GM12865 (cell line): ENCODE data around the gene ADCY1.

Experiments used
- DNase-seq: peaks from one replicate; pipeline ENCODE4 v3.0.0; 2010; ENCODE audit warnings: low read depth
- H3K4me3 ChIP-seq: 2 replicates; pipeline ENCODE4 v1.5.1; 2011; ENCODE audit warnings: mild to moderate bottlenecking, low read depth, low read length, control low read depth
- TF ChIP-seq, protein P1 (sequence below): IDR thresholded peaks from 2 replicates; pipeline ENCODE4 v1.5.1; 2011; ENCODE audit warnings: low read length, control low read depth, low read depth, inconsistent platforms; ENCODE audit not compliant: insufficient read depth; ENCODE audit errors: missing control alignments

ADCY1 gene

GRCh38 chr7:45593121-45593541 lies 19.0 kb downstream of the ADCY1 start:
- no peak for DNase-seq
- TF ChIP-seq, protein P1, sequence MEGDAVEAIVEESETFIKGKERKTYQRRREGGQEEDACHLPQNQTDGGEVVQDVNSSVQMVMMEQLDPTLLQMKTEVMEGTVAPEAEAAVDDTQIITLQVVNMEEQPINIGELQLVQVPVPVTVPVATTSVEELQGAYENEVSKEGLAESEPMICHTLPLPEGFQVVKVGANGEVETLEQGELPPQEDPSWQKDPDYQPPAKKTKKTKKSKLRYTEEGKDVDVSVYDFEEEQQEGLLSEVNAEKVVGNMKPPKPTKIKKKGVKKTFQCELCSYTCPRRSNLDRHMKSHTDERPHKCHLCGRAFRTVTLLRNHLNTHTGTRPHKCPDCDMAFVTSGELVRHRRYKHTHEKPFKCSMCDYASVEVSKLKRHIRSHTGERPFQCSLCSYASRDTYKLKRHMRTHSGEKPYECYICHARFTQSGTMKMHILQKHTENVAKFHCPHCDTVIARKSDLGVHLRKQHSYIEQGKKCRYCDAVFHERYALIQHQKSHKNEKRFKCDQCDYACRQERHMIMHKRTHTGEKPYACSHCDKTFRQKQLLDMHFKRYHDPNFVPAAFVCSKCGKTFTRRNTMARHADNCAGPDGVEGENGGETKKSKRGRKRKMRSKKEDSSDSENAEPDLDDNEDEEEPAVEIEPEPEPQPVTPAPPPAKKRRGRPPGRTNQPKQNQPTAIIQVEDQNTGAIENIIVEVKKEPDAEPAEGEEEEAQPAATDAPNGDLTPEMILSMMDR = no peak
- no peak overlapping the region for H3K4me3 ChIP-seq

DNA sequence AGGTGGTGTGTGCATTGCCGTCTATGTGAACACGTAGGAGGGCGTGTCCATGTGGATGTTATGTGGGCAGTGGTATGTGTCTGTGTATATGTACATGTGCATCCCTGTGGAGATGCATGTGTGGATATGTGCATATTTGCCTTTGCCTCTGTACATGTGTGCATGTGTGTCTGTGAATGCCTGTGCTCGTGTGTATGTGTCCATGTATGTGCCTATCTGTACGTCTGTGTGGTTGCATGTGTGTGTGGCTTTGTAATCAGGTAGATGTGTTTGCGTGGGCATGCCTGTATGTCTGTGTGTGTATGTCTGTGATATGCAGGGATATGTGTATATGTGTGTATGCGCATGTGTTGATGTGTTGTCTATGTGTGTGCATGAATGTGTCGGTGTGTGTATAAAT lies 19.7 kb downstream of the ADCY1 start:
- TF ChIP-seq, protein P1 = no peak
- no peak overlapping the region for H3K4me3 ChIP-seq
- no peak for DNase-seq

- DNase-seq = no peak
- TF ChIP-seq, protein P1 = no peak
- H3K4me3 ChIP-seq = no peak overlapping the region
Measured at GRCh38 chr7:45594745-45595535, 20.8 kb downstream of the ADCY1 start.

GRCh38 chr7:45595809-45596664 lies 21.9 kb downstream of the ADCY1 start:
- TF ChIP-seq, protein P1 = no peak
- no peak for DNase-seq
- H3K4me3 ChIP-seq = no peak overlapping the region

- no peak for DNase-seq
- TF ChIP-seq, protein P1 = no peak
- no peak overlapping the region for H3K4me3 ChIP-seq
Measured at GRCh38 chr7:45596665-45597095, 22.5 kb downstream of the ADCY1 start.

DNA sequence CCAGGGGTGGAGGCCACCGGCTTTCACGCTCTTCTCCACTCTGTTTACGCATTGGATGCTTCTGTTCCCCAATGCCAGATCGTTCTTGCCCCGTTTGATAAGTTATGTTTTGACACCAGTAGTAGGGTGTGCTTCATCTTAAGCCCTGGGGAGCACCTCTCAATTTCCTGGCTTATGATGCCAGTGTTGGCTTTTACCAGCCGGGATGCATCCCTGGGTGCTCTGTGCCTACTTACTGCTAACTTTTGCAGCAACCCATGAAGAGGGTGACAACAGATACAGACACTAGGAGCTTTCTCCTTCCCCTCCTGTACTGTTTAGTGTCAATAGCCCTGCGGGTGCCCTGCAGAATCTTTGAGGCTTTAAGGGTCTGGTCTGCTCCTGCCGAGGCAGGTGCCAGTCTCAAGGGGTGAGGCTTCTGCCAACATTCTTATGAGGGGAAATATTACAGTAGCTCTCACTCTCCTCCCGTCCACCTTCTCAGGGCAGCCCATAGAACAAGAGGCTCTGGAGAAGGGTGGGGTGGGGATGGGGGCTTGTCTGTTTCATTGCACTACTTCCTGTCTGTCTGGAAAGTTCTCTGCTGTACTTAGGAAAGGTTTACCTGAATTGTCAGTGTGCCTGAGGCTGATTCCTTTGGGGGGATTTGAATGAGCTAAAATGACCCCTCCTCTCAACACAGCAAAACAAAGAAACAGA lies 23.3 kb downstream of the ADCY1 start:
- no peak for DNase-seq
- no peak overlapping the region for H3K4me3 ChIP-seq
- TF ChIP-seq, protein P1 = no peak
